ENCODE data around the gene MAN1C1.

MAN1C1 gene

DNA sequence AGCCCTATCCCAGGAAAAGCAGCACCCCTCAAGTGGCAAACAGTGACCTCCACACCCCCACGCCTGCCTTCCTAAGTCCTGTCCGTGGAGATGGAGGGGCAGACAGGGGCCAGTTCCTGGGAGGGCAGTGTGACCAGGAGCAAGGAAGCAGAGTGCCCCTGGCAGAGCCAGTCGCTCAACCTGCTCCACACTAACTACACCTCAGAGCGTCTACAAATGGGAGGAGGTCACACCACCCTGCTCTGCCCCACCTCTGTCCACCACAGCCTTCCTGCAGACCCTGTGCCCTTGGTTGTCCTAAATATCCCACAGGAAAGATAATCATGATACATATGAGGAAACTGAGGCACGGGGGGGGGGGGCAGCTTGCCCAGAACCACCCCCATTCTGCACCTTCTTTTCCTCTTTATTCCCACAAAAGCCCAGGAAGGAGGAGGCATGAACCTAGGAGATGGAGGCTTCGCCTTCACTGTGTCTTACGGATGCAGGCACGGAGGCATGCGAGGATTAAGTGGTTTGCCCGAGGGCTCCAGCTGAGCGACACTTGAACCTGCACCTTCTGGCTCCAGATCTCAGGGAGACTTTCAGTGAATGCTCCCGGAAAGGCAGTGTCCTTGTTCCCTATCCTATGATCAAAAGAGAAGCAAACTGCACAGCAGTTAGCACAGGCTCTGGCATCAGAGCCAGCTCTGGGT is 140.7 kb downstream of the MAN1C1 start:
- TF ChIP-seq ZFX (IDR thresholded peaks at IDR 0.05): no peak
- TF ChIP-seq, protein P1, sequence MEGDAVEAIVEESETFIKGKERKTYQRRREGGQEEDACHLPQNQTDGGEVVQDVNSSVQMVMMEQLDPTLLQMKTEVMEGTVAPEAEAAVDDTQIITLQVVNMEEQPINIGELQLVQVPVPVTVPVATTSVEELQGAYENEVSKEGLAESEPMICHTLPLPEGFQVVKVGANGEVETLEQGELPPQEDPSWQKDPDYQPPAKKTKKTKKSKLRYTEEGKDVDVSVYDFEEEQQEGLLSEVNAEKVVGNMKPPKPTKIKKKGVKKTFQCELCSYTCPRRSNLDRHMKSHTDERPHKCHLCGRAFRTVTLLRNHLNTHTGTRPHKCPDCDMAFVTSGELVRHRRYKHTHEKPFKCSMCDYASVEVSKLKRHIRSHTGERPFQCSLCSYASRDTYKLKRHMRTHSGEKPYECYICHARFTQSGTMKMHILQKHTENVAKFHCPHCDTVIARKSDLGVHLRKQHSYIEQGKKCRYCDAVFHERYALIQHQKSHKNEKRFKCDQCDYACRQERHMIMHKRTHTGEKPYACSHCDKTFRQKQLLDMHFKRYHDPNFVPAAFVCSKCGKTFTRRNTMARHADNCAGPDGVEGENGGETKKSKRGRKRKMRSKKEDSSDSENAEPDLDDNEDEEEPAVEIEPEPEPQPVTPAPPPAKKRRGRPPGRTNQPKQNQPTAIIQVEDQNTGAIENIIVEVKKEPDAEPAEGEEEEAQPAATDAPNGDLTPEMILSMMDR (conservative IDR thresholded peaks at IDR 0.05): no peak
- no peak overlapping the region for H3K27ac ChIP-seq

GRCh38 chr1:25757846-25758185 is 141.2 kb downstream of the MAN1C1 start:
- H3K27ac ChIP-seq: no peak overlapping the region
- TF ChIP-seq, protein P1 (conservative IDR thresholded peaks at IDR 0.05): no peak
- no peak for TF ChIP-seq ZFX (IDR thresholded peaks at IDR 0.05)

GRCh38 chr1:25758466-25759070 is 142.0 kb downstream of the MAN1C1 start:
- H3K27ac ChIP-seq: no peak overlapping the region
- no peak for TF ChIP-seq ZFX (IDR thresholded peaks at IDR 0.05)
- TF ChIP-seq, protein P1 (conservative IDR thresholded peaks at IDR 0.05): no peak

DNA sequence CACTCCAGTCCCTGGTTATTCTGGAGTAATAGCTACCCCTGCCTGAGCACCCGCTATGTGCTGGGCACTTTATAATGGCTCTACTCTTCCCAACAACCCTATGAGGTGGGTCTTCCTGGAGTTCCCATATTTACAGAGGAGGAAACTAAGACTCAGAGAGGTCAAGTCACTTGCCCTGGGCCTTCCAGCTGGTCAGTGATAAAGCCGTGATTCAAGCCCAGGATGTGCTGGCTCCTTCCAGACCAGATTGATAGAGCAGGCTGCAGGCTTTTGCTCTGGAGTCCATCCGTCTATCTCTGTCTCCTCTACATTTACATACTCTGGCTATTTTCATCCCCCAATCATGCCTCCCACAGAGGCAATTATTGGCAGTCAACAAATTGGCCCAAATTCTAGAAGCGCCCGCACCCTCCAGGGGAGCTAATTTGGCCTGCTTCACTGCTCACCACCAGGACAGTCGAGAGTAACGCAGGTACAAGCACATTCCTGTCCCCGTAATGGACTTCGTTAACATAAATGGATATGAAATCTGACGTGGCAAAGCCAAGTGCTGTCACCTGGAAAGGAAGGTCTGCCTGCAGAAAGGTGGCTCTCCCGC is 143.6 kb downstream of the MAN1C1 start:
- TF ChIP-seq, protein P1 (conservative IDR thresholded peaks at IDR 0.05): no peak
- TF ChIP-seq ZFX (IDR thresholded peaks at IDR 0.05): no peak
- no peak overlapping the region for H3K27ac ChIP-seq

- no peak for TF ChIP-seq ZFX (IDR thresholded peaks at IDR 0.05)
- TF ChIP-seq, protein P1 (conservative IDR thresholded peaks at IDR 0.05): no peak
- no peak overlapping the region for H3K27ac ChIP-seq
Measured at GRCh38 chr1:25760871-25761270, 144.3 kb downstream of the MAN1C1 start.

DNA sequence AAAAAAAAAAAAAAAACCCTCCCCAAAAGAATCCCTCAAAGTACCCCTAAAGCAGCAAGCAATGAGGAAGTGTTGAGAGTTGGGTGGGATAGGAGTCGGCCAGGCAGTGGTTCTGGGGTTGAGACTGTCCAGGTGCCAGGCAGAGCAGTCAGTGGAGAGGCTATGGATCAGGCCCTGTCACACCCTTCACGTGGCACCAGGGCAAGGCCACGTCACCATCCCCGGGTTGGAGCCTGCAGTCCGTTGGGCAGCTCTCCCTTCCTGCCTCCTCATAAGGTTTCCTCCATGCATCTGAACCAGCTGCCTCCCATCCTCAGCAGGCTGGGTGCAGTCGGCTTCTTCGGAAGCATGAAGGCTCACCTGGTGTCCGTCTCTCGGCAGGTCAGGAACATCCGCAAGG is 146.9 kb downstream of the MAN1C1 start:
- no peak overlapping the region for H3K27ac ChIP-seq
- TF ChIP-seq, protein P1 (conservative IDR thresholded peaks at IDR 0.05): no peak
- no peak for TF ChIP-seq ZFX (IDR thresholded peaks at IDR 0.05)

All from C4-2B (cell line).